Measurements from ENCODE around the gene SRSF4.

The SRSF4 gene

GRCh38 chr1:29179641-29180184, 2.0 kb downstream of the SRSF4 start:
- no peak for TF ChIP-seq CTCF (IDR thresholded peaks at IDR 0.05; ENCODE audit: insufficient read depth, low read depth, low read length, missing control alignments)
- peak overlapping the region; percentile 79 for H3K4me3 ChIP-seq (ENCODE audit: low read depth, low read length)

GRCh38 chr1:29177022-29177705, 4.5 kb downstream of the SRSF4 start:
- no peak overlapping the region for H3K4me3 ChIP-seq (ENCODE audit: low read depth, low read length)
- no peak for TF ChIP-seq CTCF (IDR thresholded peaks at IDR 0.05; ENCODE audit: insufficient read depth, low read depth, low read length, missing control alignments)
- no peak for DNase-seq (ENCODE audit: low read depth)

More at GRCh38 chr1:29179641-29180184, 2.0 kb downstream of the SRSF4 start:
- DNase-seq (ENCODE audit: low read depth), result no peak

- no peak overlapping the region for H3K4me3 ChIP-seq (ENCODE audit: low read depth, low read length)
- TF ChIP-seq CTCF (IDR thresholded peaks at IDR 0.05; ENCODE audit: insufficient read depth, low read depth, low read length, missing control alignments), result no peak
- DNase-seq (ENCODE audit: low read depth), result no peak
Observed at GRCh38 chr1:29176576-29176975, 5.1 kb downstream of the SRSF4 start.

GRCh38 chr1:29172415-29172939, 9.2 kb downstream of the SRSF4 start:
- no peak for DNase-seq (ENCODE audit: low read depth)
- H3K4me3 ChIP-seq (ENCODE audit: low read depth, low read length), result no peak overlapping the region
- TF ChIP-seq CTCF (IDR thresholded peaks at IDR 0.05; ENCODE audit: insufficient read depth, low read depth, low read length, missing control alignments), result no peak

GRCh38 chr1:29171521-29171920, 10.2 kb downstream of the SRSF4 start:
- DNase-seq (ENCODE audit: low read depth), result no peak
- no peak overlapping the region for H3K4me3 ChIP-seq (ENCODE audit: low read depth, low read length)
- TF ChIP-seq CTCF (IDR thresholded peaks at IDR 0.05; ENCODE audit: insufficient read depth, low read depth, low read length, missing control alignments), result no peak

- no peak overlapping the region for H3K4me3 ChIP-seq (ENCODE audit: low read depth, low read length)
- no peak for DNase-seq (ENCODE audit: low read depth)
- TF ChIP-seq CTCF (IDR thresholded peaks at IDR 0.05; ENCODE audit: insufficient read depth, low read depth, low read length, missing control alignments), result no peak
Observed at GRCh38 chr1:29171089-29171488, 10.6 kb downstream of the SRSF4 start.

All from GM12865 (cell line).